Natural killer cell (primary cell): ENCODE data around the gene NUDT4B. TPM values are rescaled to one million over a fixed set of nuclear protein-coding genes. Genes with fewer than 3 reads are reported as not detected.
"Not testable (repeated sequence)": the region's sequence is repeated elsewhere in the genome, so short reads cannot be mapped to it uniquely, and the experiment has no call there.

ENCODE experiments used
- ATAC-seq, 3 donors: fragments of 150-1000 bp in 2 of 3; fragments of 200-7000 bp in 1 of 3; cut with Tn5 transposase; 1 replicate in 1 of 3; 2 replicates in 2 of 3; pipeline ENCODE4 v1.10.0; 2021; ENCODE audit warnings: mild to moderate bottlenecking in 2 of 3, moderate library complexity in 2 of 3
- DNase-seq, 2 donors: peaks; one replicate each; pipeline versions ENCODE4 v3.0.0 to v3.0.0-alpha.2; 2013 to 2021; ENCODE audit warnings: mixed read lengths in 1 of 2
- H3K27ac ChIP-seq: one replicate; pipeline ENCODE4 v1.5.1; 2013; ENCODE audit warnings: mild to moderate bottlenecking, low read length
- H3K27me3 ChIP-seq: one replicate; pipeline ENCODE4 v1.6.1; 2013; ENCODE audit warnings: low read length; ENCODE audit not compliant: control insufficient read depth, insufficient read depth
- H3K36me3 ChIP-seq: one replicate; pipeline ENCODE4 v1.6.1; 2013; ENCODE audit warnings: low read length; ENCODE audit not compliant: control insufficient read depth, insufficient read depth
- H3K4me1 ChIP-seq: one replicate; pipeline ENCODE4 v1.6.1; 2013; ENCODE audit warnings: low read length; ENCODE audit not compliant: control insufficient read depth, insufficient read depth
- H3K4me3 ChIP-seq: one replicate; pipeline ENCODE4 v1.5.1; 2013; ENCODE audit warnings: low read length
- H3K9me3 ChIP-seq: one replicate; pipeline ENCODE4 v1.6.1; 2013; ENCODE audit warnings: low read length; ENCODE audit not compliant: control insufficient read depth, insufficient read depth
- H3K27ac Mint-ChIP-seq, 2 donors: one replicate each; pipeline ENCODE4 v1.8.0; 2022; ENCODE audit warnings: mild to moderate bottlenecking in 2 of 2, mixed read lengths in 2 of 2, moderate library complexity in 1 of 2
- H3K27me3 Mint-ChIP-seq, 2 donors: one replicate each; pipeline ENCODE4 v1.8.0; 2022; ENCODE audit warnings: low read depth in 2 of 2, mixed read lengths in 2 of 2
- H3K36me3 Mint-ChIP-seq: one replicate; pipeline ENCODE4 v1.8.0; 2022; ENCODE audit warnings: mixed read lengths
- H3K4me1 Mint-ChIP-seq, 2 donors: one replicate each; pipeline ENCODE4 v1.8.0; 2022; ENCODE audit warnings: mixed read lengths in 2 of 2
- H3K4me3 Mint-ChIP-seq: one replicate; pipeline ENCODE4 v1.8.0; 2022; ENCODE audit warnings: mild to moderate bottlenecking, moderate library complexity, mixed read lengths
- H3K9me3 Mint-ChIP-seq, 2 donors: one replicate each; pipeline ENCODE4 v1.8.0; 2022; ENCODE audit warnings: mixed read lengths in 2 of 2
- WGBS: methylation state at CpG from one replicate; pipeline ENCODE4 v1.1.7; 2013; ENCODE audit warnings: missing lambda C conversion rate; ENCODE audit not compliant: insufficient coverage; 5-methylcytosine and 5-hydroxymethylcytosine counted together
- intact Hi-C: fragments of 100-400 bp; cut with micrococcal nuclease; formaldehyde crosslinking; loops from one replicate; pipeline ENCODE4 v1.14.2; 2022
- total RNA-seq, 4 donors: library from RNA; stranded (reverse); fragments of 120-200 nt in 1 of 4; gene quantifications; one replicate each; pipeline versions ENCODE4 v1.2.3 to v1.2.4, GENCODE V29; 2013 to 2022

Gene NUDT4B
- total RNA-seq, 3 donors from 2014 or later (not counting 1 experiment from before 2014, with no cell fraction given) = 1.6 to 3.9 TPM; not detected in 1

- H3K27ac ChIP-seq, H3K9me3 ChIP-seq, H3K27me3 ChIP-seq, H3K36me3 ChIP-seq, H3K9me3 Mint-ChIP-seq, H3K27ac Mint-ChIP-seq, DNase-seq, intact Hi-C loops, ATAC-seq, H3K4me1 ChIP-seq, H3K4me3 Mint-ChIP-seq, H3K4me1 Mint-ChIP-seq, H3K27me3 Mint-ChIP-seq, H3K4me3 ChIP-seq, H3K36me3 Mint-ChIP-seq: not testable (repeated sequence)
- no CpG with 5 or more reads among the region's 1 CpG for WGBS
Observed at GRCh38 chr1:148780404-148780803, 31.8 kb downstream of the NUDT4B start.

DNA sequence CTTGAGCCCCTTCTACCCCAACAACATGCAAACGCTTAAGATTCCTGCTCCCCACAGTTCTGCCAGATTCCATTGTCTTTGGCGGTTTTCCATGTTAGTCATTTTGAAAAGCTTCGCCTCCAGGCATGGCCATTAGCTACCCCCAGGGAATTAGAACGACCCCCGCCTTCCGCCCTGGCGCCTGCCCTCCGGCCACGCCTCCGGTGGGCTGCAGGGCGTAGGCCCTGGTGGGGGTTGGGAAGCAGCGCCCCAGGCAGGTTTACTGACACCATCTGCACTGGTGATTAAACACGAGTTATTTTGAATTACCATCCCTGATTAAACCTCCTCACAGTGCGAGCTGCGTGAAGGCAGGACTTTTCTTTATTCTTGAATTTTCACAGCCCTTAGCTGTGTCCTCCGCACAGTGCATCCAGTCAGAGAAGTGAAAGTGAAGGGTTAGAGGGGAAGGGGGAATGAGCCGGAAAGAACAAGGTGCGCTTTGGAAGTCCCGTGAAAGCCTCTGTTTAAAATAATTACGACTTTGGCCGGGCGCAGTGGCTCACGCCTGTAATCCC is 43.0 kb downstream of the NUDT4B start:
- H3K27me3 ChIP-seq, H3K27ac Mint-ChIP-seq, H3K9me3 Mint-ChIP-seq, H3K27ac ChIP-seq, H3K36me3 ChIP-seq, H3K27me3 Mint-ChIP-seq, H3K36me3 Mint-ChIP-seq, H3K9me3 ChIP-seq, H3K4me1 ChIP-seq, H3K4me3 Mint-ChIP-seq, intact Hi-C loops, H3K4me3 ChIP-seq, DNase-seq, H3K4me1 Mint-ChIP-seq: not testable (repeated sequence)
- no CpG with 5 or more reads among the region's 23 CpGs for WGBS
- peak in 1 of 3 donors; percentile 34 for ATAC-seq

GRCh38 chr1:148793762-148794332 is 45.3 kb downstream of the NUDT4B start:
- H3K4me1 Mint-ChIP-seq, intact Hi-C loops, H3K27ac Mint-ChIP-seq, H3K9me3 ChIP-seq, DNase-seq, H3K27me3 Mint-ChIP-seq, H3K36me3 ChIP-seq, H3K9me3 Mint-ChIP-seq, H3K27me3 ChIP-seq, H3K27ac ChIP-seq, ATAC-seq, H3K36me3 Mint-ChIP-seq, H3K4me1 ChIP-seq, H3K4me3 ChIP-seq, H3K4me3 Mint-ChIP-seq: not testable (repeated sequence)
- no CpG with 5 or more reads among the region's 4 CpGs for WGBS

Other genes with a start within 250 kb of the NUDT4B start
- gene NBPF14, start 152.8 kb upstream of the NUDT4B start, total RNA-seq = 10 to 100 TPM; 40.8 to 53.3 (median 51.8) TPM
- gene PDE4DIP, start 95.7 kb downstream of the NUDT4B start, total RNA-seq = 10 to 100 TPM; 13.1 to 23.4 (median 17.5) TPM